HEK293 (cell line): ENCODE results near the gene NBPF6.
"Not testable (repeated sequence)": the region's sequence is repeated elsewhere in the genome, so short reads cannot be mapped to it uniquely, and the experiment has no call there.

Experiments
- CTCF ChIP-seq: fragments of 450-650 bp; formaldehyde crosslinking; IDR thresholded peaks from 2 replicates; pipeline ENCODE4 v1.5.1; 2016; ENCODE audit warnings: missing biosample characterization, missing genetic modification characterization
- PRDM1 ChIP-seq: fragments of 450-650 bp; formaldehyde crosslinking; IDR thresholded peaks from 2 replicates; pipeline ENCODE4; 2016; ENCODE audit warnings: missing biosample characterization, missing genetic modification characterization
- ZNF138 ChIP-seq: fragments of 450-650 bp; formaldehyde crosslinking; IDR thresholded peaks from 2 replicates; pipeline ENCODE4 v1.5.1; 2016; ENCODE audit warnings: missing biosample characterization, missing genetic modification characterization, borderline replicate concordance
- ZNF174 ChIP-seq: fragments of 450-650 bp; formaldehyde crosslinking; IDR thresholded peaks from 2 replicates; pipeline ENCODE4 v1.5.0; 2017; ENCODE audit warnings: missing biosample characterization, mild to moderate bottlenecking, missing genetic modification characterization
- ZNF350 ChIP-seq: fragments of 450-650 bp; formaldehyde crosslinking; IDR thresholded peaks from 2 replicates; pipeline ENCODE4 v1.5.0; 2017; ENCODE audit warnings: missing biosample characterization, mild to moderate bottlenecking, missing genetic modification characterization
- ZNF391 ChIP-seq: fragments of 450-650 bp; formaldehyde crosslinking; IDR thresholded peaks from 2 replicates; pipeline ENCODE4 v1.5.1; 2016; ENCODE audit warnings: low read depth, missing biosample characterization, missing genetic modification characterization, borderline replicate concordance
- ZNF398 ChIP-seq: fragments of 450-650 bp; formaldehyde crosslinking; IDR thresholded peaks from 2 replicates; pipeline ENCODE4 v1.5.1; 2017; ENCODE audit warnings: missing biosample characterization, missing genetic modification characterization
- ZNF639 ChIP-seq: fragments of 450-650 bp; formaldehyde crosslinking; IDR thresholded peaks from 2 replicates; pipeline ENCODE4 v1.5.1; 2016; ENCODE audit warnings: missing biosample characterization, missing genetic modification characterization
- ZNF76 ChIP-seq: fragments of 450-650 bp; formaldehyde crosslinking; IDR thresholded peaks from 2 replicates; pipeline ENCODE4; 2016; ENCODE audit warnings: low read depth, missing biosample characterization, missing genetic modification characterization, borderline replicate concordance

- not testable (repeated sequence) for TF ChIP-seq ZNF398 (tag by site-specific recombination); CTCF (tag by site-specific recombination); ZNF350 (tag by site-specific recombination); ZNF391; ZNF639 (tag by site-specific recombination); ZNF138 (tag by site-specific recombination); ZNF174 (tag by site-specific recombination); PRDM1; ZNF76 (tag by site-specific recombination)
Observed at GRCh38 chr1:108513914-108514313, 63.8 kb downstream of the NBPF6 start.
